HepG2 (cell line): ENCODE data around the gene CCDC201. TPM values are rescaled to one million over a fixed set of nuclear protein-coding genes. Genes with fewer than 3 reads are reported as not detected.

Experiments
- HHEX ChIP-seq: IDR thresholded peaks from 2 replicates; pipeline ENCODE4 v1.6.1; 2016; ENCODE audit warnings: control low read depth
- JUN ChIP-seq: sonication (generic); formaldehyde crosslinking; IDR thresholded peaks from 2 replicates; pipeline ENCODE4 v1.4.0; 2020; ENCODE audit warnings: mild to moderate bottlenecking, missing genetic modification reagents
- MBNL3 ChIP-seq: fragments of 250-450 bp; sonication (Bioruptor Pico); conservative IDR thresholded peaks from 2 replicates; pipeline ENCODE4 v1.8.0; 2022; ENCODE audit warnings: mild to moderate bottlenecking, inconsistent platforms
- NCOA2 ChIP-seq: sonication (generic); formaldehyde crosslinking; IDR thresholded peaks from 2 replicates; pipeline ENCODE4 v1.8.0; 2022; ENCODE audit warnings: inconsistent platforms
- NFE2L1 ChIP-seq: sonication (generic); formaldehyde crosslinking; IDR thresholded peaks from 2 replicates; pipeline ENCODE4 v1.4.0; 2020; ENCODE audit warnings: missing genetic modification reagents, mild to moderate bottlenecking, borderline replicate concordance
- SP140L ChIP-seq: sonication (generic); formaldehyde crosslinking; IDR thresholded peaks from 2 replicates; pipeline ENCODE4 v1.4.0; 2020; ENCODE audit warnings: missing genetic modification reagents, borderline replicate concordance
- STAT5B ChIP-seq: sonication (generic); formaldehyde crosslinking; IDR thresholded peaks from 2 replicates; pipeline ENCODE4 v1.4.0; 2020; ENCODE audit warnings: missing genetic modification reagents
- THAP11 ChIP-seq: IDR thresholded peaks from 2 replicates; pipeline ENCODE4 v1.6.1; 2016; ENCODE audit warnings: missing biosample characterization, missing genetic modification reagents
- ZBED4 ChIP-seq: sonication (generic); formaldehyde crosslinking; IDR thresholded peaks from 2 replicates; pipeline ENCODE4 v1.4.0; 2020; ENCODE audit warnings: missing genetic modification reagents, borderline replicate concordance
- ZIK1 ChIP-seq: sonication (generic); formaldehyde crosslinking; IDR thresholded peaks from 2 replicates; pipeline ENCODE4 v1.5.0; 2020; ENCODE audit warnings: mild to moderate bottlenecking, low read depth, missing genetic modification reagents, borderline replicate concordance
- ZNF235 ChIP-seq: sonication (generic); formaldehyde crosslinking; IDR thresholded peaks from 2 replicates; pipeline ENCODE4 v1.8.1; 2023; ENCODE audit warnings: mild to moderate bottlenecking, missing genetic modification reagents, borderline replicate concordance
- ZNF282 ChIP-seq: fragments of 450-650 bp; IDR thresholded peaks from 2 replicates; pipeline ENCODE4 v1.6.1; 2018; ENCODE audit not compliant: partially characterized antibody
- ZNF318 ChIP-seq: sonication (generic); formaldehyde crosslinking; IDR thresholded peaks from 2 replicates; pipeline ENCODE4 v1.4.0; 2020; ENCODE audit warnings: mild to moderate bottlenecking, missing genetic modification reagents
- ZNF878 ChIP-seq: sonication (generic); formaldehyde crosslinking; IDR thresholded peaks from 2 replicates; pipeline ENCODE4 v1.8.1; 2023; ENCODE audit warnings: mild to moderate bottlenecking, missing genetic modification reagents, moderate library complexity
- polyA plus RNA-seq, 8 experiments: library from polyadenylated mRNA; depleted of rRNA in 3 of 8; stranded (reverse) in 7 of 8; unstranded in 1 of 8; fragments of >200 nt; fragmentation: Illumina TruSeq in 4 of 8; extraction: Trizol in 4 of 8; gene quantifications; 2 replicates each; pipeline versions ENCODE4 v1.2.1 to v1.2.3, GENCODE V29; 2011 to 2016; ENCODE audit warnings: low read depth in 4 of 8, missing spikeins in 1 of 8, mixed read lengths in 1 of 8; ENCODE audit not compliant: insufficient read depth in 1 of 8
- total RNA-seq, 5 experiments: library from RNA; depleted of rRNA; stranded (reverse); fragments of >200 nt; fragmentation: Illumina TruSeq; extraction: Trizol; gene quantifications; 2 replicates each; pipeline ENCODE4 v1.2.3, GENCODE V29; 2016; ENCODE audit warnings: low read depth in 1 of 5
- TF ChIP-seq, protein P1 (sequence below): sonication (generic); formaldehyde crosslinking; IDR thresholded peaks from 2 replicates; pipeline ENCODE4 v1.9.0; 2022; ENCODE audit warnings: low read depth, missing genetic modification reagents

CCDC201 gene
- total and polyA plus RNA-seq, 2 of the 13 experiments (the other 11 are each of a cell fraction or from before 2014, with no cell fraction given), result 0.92 TPM; not detected in 1

GRCh38 chr7:45888185-45888992 is 15.5 kb upstream of the CCDC201 start, which contains the start of gene IGFBP1 (continued):
- TF ChIP-seq ZBED4 (CRISPR knock-in tag) (no peak), ZNF318 (CRISPR knock-in tag) (peak; percentile 76; the same call in 1 of the 2 replicates), ZNF282 (no peak), JUN (CRISPR knock-in tag) (peak; percentile 65), ZIK1 (CRISPR knock-in tag) (0 out of 2 replicates have a peak, but pooled peaks have one; percentile 5), STAT5B (CRISPR knock-in tag) (no peak), ZNF235 (CRISPR knock-in tag) (0 out of 2 replicates have a peak, but pooled peaks have one; percentile 68), HHEX (CRISPR knock-in tag) (0 out of 2 replicates have a peak, but pooled peaks have one; percentile 10), ZNF878 (CRISPR knock-in tag) (peak; percentile 69), SP140L (peak; percentile 51; the same call in 1 of the 2 replicates), NCOA2 (CRISPR knock-in tag) (peak; percentile 82), NFE2L1 (CRISPR knock-in tag) (no peak), MBNL3 (CRISPR knock-in tag) (no peak), THAP11 (CRISPR knock-in tag) (peak; percentile 81)
- TF ChIP-seq, protein P1, sequence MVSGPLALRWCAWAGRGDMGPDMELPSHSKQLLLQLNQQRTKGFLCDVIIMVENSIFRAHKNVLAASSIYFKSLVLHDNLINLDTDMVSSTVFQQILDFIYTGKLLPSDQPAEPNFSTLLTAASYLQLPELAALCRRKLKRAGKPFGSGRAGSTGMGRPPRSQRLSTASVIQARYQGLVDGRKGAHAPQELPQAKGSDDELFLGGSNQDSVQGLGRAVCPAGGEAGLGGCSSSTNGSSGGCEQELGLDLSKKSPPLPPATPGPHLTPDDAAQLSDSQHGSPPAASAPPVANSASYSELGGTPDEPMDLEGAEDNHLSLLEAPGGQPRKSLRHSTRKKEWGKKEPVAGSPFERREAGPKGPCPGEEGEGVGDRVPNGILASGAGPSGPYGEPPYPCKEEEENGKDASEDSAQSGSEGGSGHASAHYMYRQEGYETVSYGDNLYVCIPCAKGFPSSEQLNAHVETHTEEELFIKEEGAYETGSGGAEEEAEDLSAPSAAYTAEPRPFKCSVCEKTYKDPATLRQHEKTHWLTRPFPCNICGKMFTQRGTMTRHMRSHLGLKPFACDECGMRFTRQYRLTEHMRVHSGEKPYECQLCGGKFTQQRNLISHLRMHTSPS, result no peak
